GM12872 (cell line): ENCODE results near the gene IQGAP2.

Experiments
- CTCF ChIP-seq: IDR thresholded peaks from 3 replicates; pipeline ENCODE4 v1.5.1; 2011; ENCODE audit warnings: low read depth, mild to moderate bottlenecking, low read length, moderate library complexity; ENCODE audit not compliant: insufficient read depth

Gene IQGAP2

GRCh38 chr5:76663573-76663972 lies 260.5 kb downstream of the IQGAP2 start:
- no peak for TF ChIP-seq CTCF

- TF ChIP-seq CTCF, result no peak
Observed at GRCh38 chr5:76664079-76664478, 261.0 kb downstream of the IQGAP2 start.

GRCh38 chr5:76667495-76667894 lies 264.4 kb downstream of the IQGAP2 start:
- no peak for TF ChIP-seq CTCF

- no peak for TF ChIP-seq CTCF
Observed at GRCh38 chr5:76669245-76669644, 266.2 kb downstream of the IQGAP2 start.

GRCh38 chr5:76670508-76670907 lies 267.4 kb downstream of the IQGAP2 start:
- TF ChIP-seq CTCF, result no peak

GRCh38 chr5:76672242-76672641 lies 269.2 kb downstream of the IQGAP2 start:
- TF ChIP-seq CTCF, result no peak

GRCh38 chr5:76673125-76673524 lies 270.0 kb downstream of the IQGAP2 start:
- TF ChIP-seq CTCF, result no peak
